ENCODE measurements around the gene SEC63.
"Not testable (repeated sequence)": the region's sequence is repeated elsewhere in the genome, so short reads cannot be mapped to it uniquely, and the experiment has no call there.

SEC63 gene

GRCh38 chr6:107917451-107918375 is 40.3 kb downstream of the SEC63 start:
- no peak for TF ChIP-seq CTCF (IDR thresholded peaks at IDR 0.05; ENCODE audit: low read depth, low read length)
- no peak for DNase-seq (ENCODE audit: low read depth in 2 of 2)
- no peak overlapping the region for H3K4me3 ChIP-seq (replicated peaks in 1 of 2; ENCODE audit: low read depth in 2 of 2, low read length in 2 of 2)

- H3K4me3 ChIP-seq (replicated peaks in 1 of 2; ENCODE audit: low read depth in 2 of 2, low read length in 2 of 2); DNase-seq (ENCODE audit: low read depth in 2 of 2): not testable (repeated sequence)
Measured at GRCh38 chr6:107916961-107917360, 41.0 kb downstream of the SEC63 start.

GRCh38 chr6:107911692-107912091 is 46.3 kb downstream of the SEC63 start:
- DNase-seq (ENCODE audit: low read depth in 2 of 2), result no peak
- H3K4me3 ChIP-seq (replicated peaks in 1 of 2; ENCODE audit: low read depth in 2 of 2, low read length in 2 of 2), result no peak overlapping the region
- no peak for TF ChIP-seq CTCF (IDR thresholded peaks at IDR 0.05; ENCODE audit: low read depth, low read length)

GRCh38 chr6:107894809-107895396 is 63.1 kb downstream of the SEC63 start:
- H3K4me3 ChIP-seq (replicated peaks in 1 of 2; ENCODE audit: low read depth in 2 of 2, low read length in 2 of 2), result no peak overlapping the region
- no peak for TF ChIP-seq CTCF (IDR thresholded peaks at IDR 0.05; ENCODE audit: low read depth, low read length)
- DNase-seq (ENCODE audit: low read depth in 2 of 2), result no peak

- not testable (repeated sequence) for H3K4me3 ChIP-seq (replicated peaks in 1 of 2; ENCODE audit: low read depth in 2 of 2, low read length in 2 of 2); DNase-seq (ENCODE audit: low read depth in 2 of 2)
Measured at GRCh38 chr6:107890431-107890830, 67.6 kb downstream of the SEC63 start.

- DNase-seq (ENCODE audit: low read depth in 2 of 2); H3K4me3 ChIP-seq (replicated peaks in 1 of 2; ENCODE audit: low read depth in 2 of 2, low read length in 2 of 2): not testable (repeated sequence)
Measured at GRCh38 chr6:107885950-107886349, 72.1 kb downstream of the SEC63 start.

GRCh38 chr6:107879941-107880340 is 78.1 kb downstream of the SEC63 start:
- H3K4me3 ChIP-seq (replicated peaks in 1 of 2; ENCODE audit: low read depth in 2 of 2, low read length in 2 of 2), result no peak overlapping the region
- no peak for TF ChIP-seq CTCF (IDR thresholded peaks at IDR 0.05; ENCODE audit: low read depth, low read length)
- no peak for DNase-seq (ENCODE audit: low read depth in 2 of 2)

- no peak for DNase-seq (ENCODE audit: low read depth in 2 of 2)
- no peak for TF ChIP-seq CTCF (IDR thresholded peaks at IDR 0.05; ENCODE audit: low read depth, low read length)
- H3K4me3 ChIP-seq (replicated peaks in 1 of 2; ENCODE audit: low read depth in 2 of 2, low read length in 2 of 2), result no peak overlapping the region
Measured at GRCh38 chr6:107877968-107878367, 80.0 kb downstream of the SEC63 start.
